OCI-M2 (cell line): ENCODE data around the gene ABCB1.
"Not testable (repeated sequence)": the region's sequence is repeated elsewhere in the genome, so short reads cannot be mapped to it uniquely, and the experiment has no call there.

Experiments
- DNase-seq: peaks from one replicate; lab custom pipeline; 2025; ENCODE audit not compliant: unreplicated experiment; lab: John Stamatoyannopoulos, UW

ABCB1 gene

GRCh38 chr7:87580636-87581035 is 20.0 kb downstream of the ABCB1 start:
- DNase-seq, result no peak

DNA sequence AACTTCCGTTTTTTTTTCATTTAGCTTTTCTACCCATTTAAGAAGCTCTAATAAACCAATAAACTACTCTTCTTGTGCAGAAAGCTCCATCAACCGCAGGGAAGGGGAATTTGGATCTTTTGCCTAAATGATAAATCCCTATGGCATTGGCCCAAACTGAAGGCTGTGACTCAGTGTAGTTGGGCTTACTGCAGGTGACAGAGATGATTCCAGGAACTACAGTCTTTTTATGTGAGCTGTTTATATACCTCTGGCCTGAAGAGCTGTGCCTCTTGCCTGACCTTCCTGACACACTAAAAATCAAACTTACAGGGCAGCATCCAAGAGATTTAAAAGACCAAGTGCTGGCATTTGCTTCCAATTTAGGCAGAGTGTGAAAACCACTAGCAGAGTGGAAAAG is 25.2 kb downstream of the ABCB1 start:
- DNase-seq, result no peak

DNA sequence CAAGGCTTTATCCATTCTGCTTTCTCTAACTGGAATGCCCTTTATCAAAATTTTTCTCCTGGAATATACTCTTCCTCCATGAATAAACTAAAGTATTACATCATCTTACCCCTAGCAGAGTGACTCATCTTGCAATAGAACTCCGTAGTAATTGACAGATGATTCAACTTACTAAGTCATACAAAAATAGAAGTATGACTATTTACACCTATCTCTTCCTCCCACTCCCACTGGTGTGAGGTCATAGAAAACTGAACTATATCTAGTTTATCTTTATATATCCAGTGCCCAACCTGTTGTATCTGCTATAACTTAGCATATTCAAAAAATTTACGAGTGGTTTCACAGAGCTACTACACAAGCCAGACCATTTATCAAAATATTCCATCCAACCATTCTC is 26.1 kb downstream of the ABCB1 start:
- DNase-seq, result no peak

DNA sequence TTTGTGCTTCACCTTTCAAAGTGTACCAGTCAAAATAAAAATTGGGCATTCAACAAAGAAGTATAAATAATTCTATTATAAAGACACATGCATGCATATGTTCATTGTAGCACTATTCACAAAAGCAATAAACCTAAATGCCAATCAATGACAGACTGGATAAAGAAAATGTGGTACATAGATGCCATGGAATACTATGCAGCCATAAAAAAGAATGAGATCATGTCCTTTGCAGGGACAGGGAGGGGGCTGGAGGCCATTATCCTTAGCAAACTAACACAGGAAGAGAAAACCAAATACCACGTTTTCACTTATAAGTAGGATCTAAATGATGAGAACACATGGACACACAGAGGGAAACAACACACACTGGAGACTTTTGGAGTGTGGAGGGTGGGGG is 28.2 kb downstream of the ABCB1 start:
- DNase-seq, result not testable (repeated sequence)

GRCh38 chr7:87570178-87570577 is 30.5 kb downstream of the ABCB1 start:
- DNase-seq, result no peak

DNA sequence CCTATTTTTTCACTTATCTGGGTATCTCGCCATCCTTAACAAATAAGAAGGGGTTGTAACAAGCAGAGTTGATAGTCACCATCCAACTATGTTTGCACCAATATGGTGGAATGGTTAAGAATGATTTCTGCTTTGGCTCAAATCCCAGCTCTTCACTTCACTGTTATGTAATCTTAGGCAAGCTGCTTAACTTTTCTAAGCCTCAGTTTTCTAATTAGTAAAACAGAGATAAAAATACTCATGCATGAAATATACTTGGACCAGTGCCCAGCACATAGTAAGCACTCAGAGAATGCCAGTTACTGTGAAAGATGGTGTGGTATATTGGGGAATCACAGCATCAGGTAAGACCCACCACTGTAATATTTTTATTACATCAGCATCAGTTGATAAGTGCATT is 33.6 kb downstream of the ABCB1 start:
- no peak for DNase-seq

DNA sequence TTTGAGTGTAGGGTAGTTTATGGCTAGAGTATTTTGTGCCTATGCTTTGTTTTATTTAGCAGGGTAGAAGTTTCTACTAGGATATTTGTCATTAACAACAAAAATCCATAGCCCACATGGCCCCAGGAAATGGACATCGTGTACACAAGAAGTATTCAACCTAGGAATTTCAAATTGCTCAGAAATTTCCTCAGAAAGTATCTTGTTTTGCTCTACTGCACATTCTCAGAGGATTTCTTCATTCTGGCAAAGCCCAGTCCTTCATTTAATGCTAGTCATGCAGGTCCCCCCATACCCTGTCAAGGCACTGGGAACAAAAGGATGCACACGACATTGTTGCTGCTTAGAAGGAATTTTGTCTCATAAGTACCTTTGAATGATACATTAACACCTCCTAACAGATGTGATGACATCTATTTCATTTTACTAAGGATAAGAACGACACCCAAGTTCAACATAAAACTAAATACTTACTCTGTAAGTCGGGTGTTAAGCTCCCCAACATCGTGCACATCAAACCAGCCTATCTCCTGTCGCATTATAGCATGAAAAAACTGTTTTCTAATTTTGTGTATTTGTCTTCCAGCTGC is 34.3 kb downstream of the ABCB1 start:
- DNase-seq, result no peak

GRCh38 chr7:87565877-87566276 is 34.8 kb downstream of the ABCB1 start:
- no peak for DNase-seq

GRCh38 chr7:87564296-87564963 is 36.3 kb downstream of the ABCB1 start:
- DNase-seq, result no peak

DNA sequence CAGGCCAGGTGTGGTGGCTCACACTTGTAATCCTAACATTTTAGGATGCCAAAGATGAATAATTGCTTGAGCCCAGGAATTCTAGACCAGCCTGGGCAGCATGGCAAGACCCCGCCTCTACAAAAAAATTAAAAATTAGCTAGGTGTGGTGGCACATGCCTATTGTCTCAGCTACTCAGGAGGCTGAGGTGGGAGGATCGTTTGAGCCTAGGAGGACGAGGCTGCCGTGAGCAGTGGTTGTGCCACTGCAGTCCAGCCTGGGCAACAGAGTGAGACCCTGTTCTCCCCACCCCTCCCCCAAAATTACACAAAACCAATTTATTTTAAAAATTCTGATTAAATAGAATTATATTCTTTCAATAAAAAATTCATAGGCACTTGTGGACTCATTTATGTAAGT is 39.0 kb downstream of the ABCB1 start:
- no peak for DNase-seq

GRCh38 chr7:87561102-87561501 is 39.6 kb downstream of the ABCB1 start:
- no peak for DNase-seq

DNA sequence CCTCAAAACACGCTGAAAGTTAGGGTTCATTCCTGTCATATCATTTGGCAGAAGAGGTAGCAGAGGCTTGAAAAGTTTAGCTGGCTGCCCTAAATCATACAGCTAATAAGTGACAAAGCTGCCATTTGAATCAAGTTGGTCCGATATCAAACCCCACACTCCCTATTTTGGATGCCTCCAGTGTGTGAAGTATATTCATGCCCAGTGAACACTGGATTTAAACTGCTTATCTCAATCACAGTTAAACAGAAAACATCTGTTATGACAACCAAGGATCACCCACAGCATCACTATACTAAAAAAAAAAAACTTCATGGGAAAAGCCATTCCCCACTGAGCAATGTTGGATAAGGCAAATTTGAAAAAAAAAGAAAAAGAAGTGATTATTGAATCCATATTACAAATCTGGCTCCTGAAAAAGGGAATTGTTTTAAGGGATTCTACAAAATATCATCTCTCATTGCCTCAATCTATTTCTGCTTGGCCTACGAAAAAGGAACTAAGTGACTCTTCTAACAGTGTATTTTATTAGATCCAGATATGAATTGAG is 48.3 kb downstream of the ABCB1 start:
- no peak for DNase-seq

- DNase-seq, result no peak
Observed at GRCh38 chr7:87548123-87548919, 52.4 kb downstream of the ABCB1 start.

DNA sequence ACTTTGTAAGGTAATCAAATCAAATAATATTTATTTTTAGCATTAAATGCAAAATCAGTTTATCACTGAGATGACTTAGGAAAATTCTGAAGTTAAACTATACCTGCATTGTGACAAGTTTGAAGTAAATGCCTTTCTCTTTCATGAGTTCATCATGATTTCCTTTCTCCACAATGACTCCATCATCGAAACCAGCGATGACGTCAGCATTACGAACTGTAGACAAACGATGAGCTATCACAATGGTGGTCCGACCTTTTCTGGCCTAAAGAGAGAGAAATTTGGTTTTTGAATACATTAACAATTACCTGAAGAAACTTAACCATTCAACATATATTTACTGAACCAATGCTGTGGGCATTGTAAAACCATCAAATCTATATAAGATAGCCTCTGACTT is 54.9 kb downstream of the ABCB1 start:
- DNase-seq, result no peak

DNA sequence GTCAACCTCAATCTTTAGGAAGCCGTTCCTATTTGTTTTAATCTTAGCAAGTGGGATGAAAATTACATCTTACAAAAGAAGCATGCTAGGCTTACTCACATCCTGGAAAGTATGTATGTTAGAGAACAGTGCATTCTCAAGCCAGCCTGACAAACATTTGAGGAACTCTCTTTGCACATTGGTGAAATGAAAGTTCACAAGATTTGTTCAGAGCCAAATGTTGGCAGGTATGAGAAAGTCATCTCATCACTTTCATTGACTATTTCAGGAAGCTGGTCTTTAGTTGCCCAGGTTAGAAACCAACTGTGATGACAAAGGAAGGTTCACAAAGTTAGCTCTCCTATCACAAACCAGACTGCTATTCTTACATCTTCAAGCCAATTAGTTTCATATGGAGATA is 57.1 kb downstream of the ABCB1 start:
- DNase-seq, result no peak

DNA sequence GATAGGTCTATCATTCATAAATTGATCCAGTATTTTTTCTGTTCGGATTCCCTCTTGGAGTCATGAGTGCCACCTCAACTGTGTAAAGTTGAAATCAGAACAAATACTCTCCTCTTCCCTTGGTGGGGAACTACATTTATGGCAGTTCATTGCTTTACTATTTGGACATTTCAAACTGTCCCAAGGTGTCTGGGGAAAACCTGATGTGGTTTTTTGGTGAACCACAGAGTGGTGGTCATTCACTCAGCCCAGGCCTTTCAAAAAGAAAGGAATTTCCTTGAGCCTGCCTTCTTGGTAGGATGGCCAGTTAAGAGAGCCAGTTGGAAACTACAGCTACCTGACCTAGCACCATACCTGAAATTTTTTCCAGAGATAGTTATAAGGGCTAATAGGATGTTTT is 59.0 kb downstream of the ABCB1 start:
- no peak for DNase-seq

DNA sequence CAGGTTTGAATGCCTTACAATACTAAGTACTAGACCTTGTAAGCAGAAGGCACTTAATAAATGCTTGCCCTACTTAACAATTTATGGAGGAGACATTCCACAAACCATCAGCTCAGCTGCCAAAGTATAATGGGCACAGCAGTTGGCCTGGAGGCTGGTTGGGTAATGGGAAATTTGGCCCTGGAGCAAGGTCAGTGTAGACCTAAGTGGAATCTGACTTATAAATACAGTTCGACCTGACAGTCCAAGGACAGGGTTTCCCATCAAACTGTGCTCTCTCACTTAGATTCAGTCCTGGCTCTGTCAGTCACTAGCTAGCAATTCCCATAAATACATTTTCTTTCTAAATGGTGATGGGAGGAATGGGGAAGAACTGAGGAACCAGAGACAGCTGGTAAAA is 62.6 kb downstream of the ABCB1 start:
- no peak for DNase-seq

GRCh38 chr7:87534072-87534471 is 66.6 kb downstream of the ABCB1 start:
- no peak for DNase-seq

GRCh38 chr7:87530126-87530525 is 70.6 kb downstream of the ABCB1 start:
- no peak for DNase-seq

GRCh38 chr7:87528730-87529129 is 72.0 kb downstream of the ABCB1 start:
- DNase-seq, result no peak

- DNase-seq, result no peak
Observed at GRCh38 chr7:87518735-87519134, 81.9 kb downstream of the ABCB1 start.

DNA sequence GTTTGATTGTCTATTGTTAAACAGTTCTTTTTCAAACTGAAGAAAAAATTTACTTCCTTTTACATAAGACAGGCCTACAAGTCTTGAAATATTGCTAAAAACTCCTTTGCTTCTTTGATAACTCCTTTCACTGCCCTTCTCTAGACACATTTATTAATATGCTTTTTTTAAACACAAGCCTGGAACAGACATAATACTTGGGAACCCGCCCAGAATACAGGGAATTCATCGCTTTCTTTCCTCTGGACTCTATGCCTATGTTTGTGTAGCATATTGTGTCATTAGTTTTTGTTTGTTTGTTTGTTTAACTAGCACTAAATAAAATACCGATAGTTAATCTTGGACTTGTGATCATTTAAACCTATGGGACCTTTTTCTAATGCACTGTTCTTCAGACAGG is 82.8 kb downstream of the ABCB1 start:
- no peak for DNase-seq
